NCI-H2081 treated with DMSO at 0.1 percent for 48 hours (cell line): ENCODE results near the gene UBQLN3.

ENCODE experiments used
- DNase-seq: peaks from one replicate; lab custom pipeline; 2025; lab: John Stamatoyannopoulos, UW

The UBQLN3 gene

DNA sequence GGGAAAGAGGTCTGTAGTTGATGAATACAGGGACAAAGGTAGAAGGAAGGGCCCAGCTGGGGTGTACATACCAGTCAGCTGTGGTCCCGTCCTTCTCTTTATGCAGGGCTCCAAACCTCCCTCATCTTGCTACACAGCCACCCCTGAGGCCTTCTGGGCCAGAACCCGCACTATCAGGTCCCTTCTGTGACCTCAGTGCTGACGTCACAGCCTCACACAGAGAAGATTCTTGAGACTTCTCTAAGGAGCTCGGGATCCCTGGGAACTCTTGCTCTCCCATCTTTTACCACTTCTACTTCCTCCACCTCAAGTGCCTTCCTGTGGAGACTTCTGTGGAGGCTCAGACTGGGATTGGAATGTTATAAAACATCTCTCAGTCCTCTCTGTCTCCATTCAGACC, at the start of gene UBQLN3:
TSS of gene UBQLN3 (minus strand) at position 155 of the 400 bp plus-strand sequence. CDS start 399 bp downstream, outside the sequence.
- DNase-seq = no peak

DNA sequence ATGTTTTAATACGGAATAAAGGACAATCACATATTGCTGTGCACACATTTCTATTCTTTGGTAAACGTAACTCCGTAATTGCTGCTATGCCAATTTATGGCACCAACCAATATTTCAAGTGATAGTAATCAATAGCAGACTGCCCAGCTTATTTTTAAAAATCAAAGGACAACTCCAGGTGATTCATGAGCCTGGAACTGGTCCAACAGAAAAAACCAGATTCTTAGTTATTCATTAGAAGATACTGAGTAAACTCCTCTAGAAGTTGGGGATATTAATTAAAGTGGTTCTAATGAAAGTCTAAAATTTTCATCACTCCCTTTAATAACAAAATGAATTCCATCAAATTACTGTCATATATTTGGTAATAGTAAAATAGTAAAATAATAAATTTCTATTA, 48.0 kb upstream of the UBQLN3 start:
- no peak for DNase-seq

DNA sequence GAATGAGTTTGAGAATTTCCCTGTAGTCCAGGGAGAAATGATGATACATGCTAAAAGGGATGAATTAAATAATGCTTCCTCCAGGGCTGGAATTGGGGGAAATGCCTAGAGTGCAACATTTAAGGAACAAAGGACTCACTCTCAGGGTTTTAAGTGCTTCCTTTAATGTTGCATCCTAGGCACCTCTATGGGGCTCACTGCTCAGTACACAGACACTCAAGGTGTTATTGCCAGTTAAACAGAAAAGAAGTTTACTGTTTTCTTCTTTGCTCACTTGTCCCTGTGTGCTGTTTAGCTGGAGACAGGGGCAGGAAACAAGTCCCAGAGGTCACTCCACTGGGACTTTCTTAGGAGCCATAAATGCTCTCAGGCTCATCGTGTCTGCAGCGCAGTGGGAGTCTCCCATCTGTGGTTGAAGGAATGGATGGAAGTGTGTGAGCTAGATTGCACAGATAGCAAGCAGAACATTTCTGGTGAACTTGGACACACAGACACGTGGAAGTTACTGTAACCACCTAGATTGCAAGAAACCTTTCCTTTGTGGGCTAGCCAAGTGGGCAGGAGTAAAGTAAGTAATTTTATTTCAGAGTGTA, 46.9 kb upstream of the UBQLN3 start:
- DNase-seq = no peak

DNA sequence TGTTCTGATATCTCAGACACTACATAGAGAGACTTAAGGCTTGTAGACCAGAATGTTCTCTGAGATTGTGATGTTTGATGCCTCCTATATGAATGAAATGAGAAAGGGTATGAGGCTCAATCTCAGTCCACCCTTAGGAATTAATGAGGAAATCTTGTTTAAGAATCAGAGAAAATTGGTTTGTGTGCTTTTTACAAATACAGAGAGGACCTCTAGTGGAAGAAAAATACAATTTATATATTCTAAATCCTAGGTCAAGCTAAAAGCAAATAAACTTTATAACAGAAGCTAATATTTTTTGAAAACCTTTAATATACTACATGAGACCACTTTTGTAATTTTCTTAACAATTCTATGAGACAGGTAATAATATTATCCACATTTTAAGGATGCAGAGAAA, 43.6 kb upstream of the UBQLN3 start:
- no peak for DNase-seq

DNA sequence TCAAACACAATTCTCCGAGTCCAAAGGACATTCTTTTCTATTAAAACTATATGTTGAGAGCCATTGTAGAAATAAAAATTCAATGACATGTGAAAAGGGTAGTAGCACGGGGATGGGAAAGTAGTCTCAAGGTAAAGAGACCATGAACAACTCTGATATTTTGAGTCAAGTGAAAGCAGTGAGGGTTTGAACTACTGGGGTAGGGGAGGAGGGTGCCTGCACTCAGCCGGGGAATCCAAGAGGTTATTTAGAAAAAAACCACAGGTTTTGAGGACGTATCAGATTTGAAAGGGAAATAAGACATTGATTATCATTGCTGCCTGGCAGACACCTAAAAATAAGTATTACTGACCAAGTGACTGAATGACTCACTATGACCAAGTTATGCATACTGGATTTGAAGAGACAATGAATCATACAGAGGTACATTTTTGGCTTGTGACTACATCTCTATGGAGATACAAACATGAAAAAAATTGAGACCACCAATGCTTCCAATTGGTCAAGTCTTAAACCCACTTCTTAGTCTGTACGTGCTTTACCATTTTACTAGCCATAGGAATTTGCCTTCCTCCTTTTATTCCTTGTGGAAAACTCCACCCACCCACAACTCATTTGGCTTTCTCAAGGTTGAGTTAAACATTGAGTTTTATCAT, 40.8 kb upstream of the UBQLN3 start:
- no peak for DNase-seq

DNA sequence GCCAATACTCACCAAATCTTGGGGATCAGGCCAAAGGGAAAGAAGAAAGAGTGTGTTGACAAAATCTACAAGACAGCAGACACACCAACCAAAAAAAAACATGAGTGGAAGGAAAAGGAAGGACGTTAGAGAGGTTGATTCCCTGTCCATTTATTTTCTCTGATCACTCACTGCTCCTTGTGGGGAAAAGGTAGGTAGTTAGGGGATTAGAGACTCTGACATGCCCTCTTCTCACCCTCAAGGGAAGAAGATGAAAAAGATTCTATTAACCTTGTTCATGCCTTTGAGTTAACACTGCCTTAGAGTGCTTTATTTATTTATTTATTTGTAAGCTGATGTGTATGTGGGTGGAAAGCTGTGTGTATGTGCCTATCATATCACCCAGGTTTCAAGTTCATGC, 38.7 kb upstream of the UBQLN3 start, which contains the start of gene OR52H1:
TSS of gene OR52H1 (minus strand) at position 101 of the 400 bp plus-strand sequence. CDS start 3,035 bp downstream, outside the sequence.
- DNase-seq = no peak

DNA sequence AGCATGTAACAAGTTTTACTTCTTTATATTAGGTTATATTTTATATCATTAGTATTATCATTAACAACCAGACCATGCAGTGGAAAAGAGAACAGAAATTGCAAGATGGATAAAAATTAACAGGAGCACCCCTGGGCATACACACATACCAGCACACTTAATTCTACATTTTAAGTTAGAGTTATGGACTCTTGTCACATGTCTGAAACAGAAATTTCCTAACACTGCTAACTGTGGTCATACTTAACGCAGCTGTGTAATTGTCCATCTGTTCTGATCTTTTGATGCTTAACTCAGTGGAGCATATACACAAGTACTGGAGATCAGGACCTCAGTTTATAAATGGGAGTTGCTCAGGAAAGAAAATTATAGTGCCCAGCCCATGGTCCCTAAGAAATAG, 38.2 kb upstream of the UBQLN3 start:
- no peak for DNase-seq

DNA sequence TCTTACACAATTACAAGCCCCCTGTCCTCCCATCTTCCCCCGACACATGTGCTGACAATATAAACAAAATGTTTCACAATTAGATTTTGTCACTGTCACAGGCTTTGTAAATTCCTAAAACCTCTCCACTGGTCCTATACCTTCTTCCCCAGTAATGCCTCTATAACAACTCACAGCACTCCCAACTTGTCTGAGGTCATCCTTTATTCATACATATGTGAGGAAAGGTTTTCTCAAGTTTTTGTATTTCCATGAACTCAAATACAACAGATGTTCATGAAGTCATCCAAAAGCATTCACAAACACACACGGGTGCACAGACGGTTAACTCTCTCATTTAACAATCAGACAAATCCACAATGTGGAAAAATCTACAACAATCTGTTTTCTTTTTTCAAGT, 36.7 kb upstream of the UBQLN3 start:
- no peak for DNase-seq

DNA sequence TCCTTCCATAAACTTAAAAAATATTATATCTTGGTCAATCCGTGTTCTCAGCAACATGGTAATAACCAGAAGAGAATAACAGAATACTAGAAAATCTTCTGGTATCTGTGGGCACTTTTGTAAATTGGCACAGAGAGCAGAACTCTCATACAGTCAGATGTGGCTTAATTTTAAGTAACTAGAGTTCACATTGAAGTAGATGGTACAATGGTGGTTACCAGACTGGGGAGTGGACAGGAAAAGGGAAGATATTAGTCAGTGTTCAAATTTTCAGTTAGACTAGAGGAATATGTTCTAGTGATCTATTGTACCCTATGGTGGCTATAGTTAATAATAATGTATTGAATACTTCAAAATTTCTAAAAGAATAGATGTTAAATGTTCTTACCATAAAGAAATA, 31.7 kb upstream of the UBQLN3 start:
- no peak for DNase-seq

DNA sequence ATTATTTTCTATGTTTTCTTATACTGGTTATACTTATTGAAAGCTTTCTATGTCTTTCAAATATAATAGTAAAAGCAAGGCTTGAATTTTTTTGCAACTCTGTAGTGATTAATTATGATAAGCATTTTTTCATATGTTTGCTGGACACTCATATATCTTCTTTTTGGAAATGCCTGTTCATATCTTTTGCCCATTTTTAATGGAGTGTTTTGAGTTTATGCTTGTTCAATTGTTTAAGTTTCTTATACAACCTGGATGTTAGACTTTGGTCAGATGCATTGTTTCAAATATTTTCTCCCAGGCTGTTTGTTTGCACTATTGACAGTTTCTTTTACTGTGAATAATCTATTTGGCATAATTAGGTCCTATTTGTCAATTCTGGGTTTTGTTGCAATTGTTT, 26.7 kb upstream of the UBQLN3 start:
- no peak for DNase-seq

DNA sequence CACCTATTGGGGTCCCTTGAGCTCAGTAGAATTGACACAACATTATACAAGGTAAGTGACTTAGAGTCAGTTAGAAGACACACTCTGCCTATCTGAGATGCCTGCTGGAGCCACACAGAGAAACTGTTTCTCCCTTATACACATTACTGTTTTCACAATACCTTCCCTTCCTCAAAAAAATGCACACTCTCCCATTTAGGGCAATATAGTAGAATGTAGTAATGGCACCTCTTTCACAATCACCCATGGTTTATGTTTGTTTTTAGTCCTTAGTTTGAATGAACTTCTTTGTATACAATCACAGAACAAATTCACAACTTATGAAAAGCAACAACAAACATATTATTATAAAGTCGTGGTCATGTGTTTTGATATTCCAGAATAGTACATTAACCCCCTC, 24.3 kb upstream of the UBQLN3 start:
- no peak for DNase-seq

DNA sequence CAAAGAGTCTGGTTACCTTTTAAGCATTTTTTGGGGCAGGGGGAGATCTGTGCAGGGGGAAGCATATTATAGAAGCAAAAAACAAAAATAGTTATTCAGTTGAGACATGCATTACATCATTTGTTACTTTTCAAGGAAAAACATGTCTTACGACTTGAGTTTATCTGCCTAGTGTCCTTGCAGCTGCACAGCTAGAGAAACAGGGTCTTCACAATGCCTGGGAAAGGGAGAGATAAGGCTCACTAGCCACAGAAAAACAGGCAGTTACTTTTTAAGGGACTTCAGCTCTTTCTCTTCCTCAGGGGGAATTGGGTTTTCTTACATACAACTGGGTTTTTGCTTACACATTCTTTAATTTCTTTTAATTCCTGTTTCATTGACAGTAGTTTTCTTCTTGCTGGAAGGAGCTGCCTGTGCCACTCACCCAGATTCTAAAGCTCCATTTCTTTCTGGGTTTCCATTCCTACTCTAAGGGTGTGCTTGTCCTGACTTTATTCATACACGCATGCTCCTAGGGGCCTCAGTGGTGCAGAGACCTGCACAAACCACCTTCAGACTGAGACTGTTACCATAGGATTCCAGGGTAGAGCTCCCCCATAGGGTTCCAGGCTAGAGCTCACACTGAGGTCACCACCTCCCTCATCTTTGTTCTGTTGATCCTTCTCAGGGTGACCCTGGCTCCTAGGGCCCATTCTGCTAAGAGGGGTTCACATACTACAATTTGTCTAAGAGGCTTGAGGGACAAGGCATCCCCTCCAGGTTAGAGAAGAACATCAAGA, 21.5 kb upstream of the UBQLN3 start:
- DNase-seq = no peak

DNA sequence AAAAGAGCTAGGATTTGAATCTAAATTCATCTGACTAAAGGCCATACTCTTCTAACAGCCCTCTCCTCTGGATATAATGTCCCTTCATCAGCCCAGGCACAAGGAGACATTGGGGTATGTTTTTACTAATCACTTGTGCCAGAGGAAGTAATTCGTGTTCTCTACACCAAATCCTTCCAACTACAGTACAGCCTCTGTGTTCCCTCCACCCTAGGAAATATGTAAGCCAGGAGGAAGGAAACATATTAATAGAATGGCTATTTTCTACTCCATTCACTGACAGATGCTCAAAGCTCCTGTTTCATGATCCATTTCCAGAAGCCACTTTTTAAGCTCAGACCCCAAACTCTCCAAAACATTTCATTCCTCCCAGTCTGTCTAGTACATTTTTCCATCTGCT, 18.7 kb upstream of the UBQLN3 start:
- DNase-seq = no peak

DNA sequence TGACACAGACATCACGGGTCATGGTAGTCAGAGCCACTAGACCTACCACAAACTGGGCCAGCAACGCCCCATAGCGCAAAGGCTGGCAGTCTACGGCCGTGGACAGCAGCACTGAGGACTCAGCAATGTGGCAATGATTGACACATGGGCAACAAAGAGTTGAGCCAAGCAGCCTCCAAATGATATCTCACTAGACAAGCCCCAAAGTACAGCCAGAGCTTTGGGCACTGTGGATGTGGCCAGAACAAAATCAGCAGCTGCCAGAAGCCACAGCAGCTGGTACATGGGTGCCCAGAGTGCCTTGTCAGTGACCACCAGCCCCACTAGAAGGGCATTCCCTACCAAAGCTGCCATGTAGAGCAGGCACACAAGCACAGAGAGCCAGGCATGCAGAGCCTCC, 18.0 kb upstream of the UBQLN3 start:
- DNase-seq = no peak

DNA sequence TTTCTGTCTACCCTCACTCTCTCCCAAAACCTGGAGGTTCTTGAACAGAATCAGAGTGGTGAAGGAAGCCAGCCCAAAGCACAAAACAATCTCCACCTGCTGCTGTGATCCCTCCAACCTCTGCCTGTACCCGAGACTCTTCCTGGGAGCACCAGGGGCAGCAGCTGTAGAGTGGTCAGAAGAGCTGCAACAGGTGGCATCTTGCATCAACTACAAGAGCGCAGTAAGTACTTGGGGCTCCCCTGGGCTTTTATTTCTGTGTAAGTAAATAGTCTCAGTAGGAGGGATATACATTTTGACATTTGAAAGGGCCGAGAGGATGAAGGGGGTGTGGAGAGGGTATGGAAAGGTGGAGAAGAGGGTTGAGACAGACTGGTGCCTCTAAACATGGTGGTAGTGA, 15.0 kb upstream of the UBQLN3 start:
- no peak for DNase-seq

DNA sequence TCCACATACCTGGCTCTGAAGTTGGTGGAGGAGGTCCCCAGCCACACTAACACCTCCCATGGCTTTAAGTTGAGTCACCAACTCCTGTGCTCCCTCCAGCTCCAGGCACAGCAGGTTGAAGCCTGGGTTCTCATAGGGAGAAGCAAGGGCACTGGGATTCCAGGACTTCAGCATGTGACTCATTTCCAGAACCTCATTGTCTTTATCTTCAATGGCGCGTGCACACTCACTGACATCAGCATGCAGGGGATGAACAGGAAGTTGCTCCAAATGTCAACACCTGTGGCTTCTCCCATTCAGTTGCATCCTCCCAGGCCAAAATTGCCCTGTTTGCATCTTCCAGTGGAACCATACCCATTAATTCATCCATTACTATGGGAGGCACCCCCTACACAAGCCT, 12.6 kb upstream of the UBQLN3 start:
- DNase-seq = no peak

DNA sequence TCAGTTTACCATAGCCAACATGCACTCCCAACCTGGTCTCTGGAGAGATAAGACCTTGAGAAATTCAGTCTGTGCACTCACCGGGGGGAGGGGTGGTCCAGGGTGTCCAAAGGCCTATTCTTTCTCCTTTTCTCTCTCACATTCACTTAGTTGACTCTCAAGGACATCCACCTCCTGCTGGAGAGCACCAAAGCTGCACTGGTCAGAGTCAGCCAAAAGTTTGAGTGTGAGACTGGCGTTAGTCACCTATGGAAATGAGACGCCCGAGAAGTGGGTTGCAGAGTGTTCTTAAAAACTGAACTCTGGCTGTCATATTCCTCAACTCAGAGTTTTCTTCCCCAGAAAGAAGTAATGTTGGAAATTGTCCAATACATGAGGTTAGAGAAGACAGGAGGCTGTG, 11.8 kb upstream of the UBQLN3 start:
- no peak for DNase-seq

DNA sequence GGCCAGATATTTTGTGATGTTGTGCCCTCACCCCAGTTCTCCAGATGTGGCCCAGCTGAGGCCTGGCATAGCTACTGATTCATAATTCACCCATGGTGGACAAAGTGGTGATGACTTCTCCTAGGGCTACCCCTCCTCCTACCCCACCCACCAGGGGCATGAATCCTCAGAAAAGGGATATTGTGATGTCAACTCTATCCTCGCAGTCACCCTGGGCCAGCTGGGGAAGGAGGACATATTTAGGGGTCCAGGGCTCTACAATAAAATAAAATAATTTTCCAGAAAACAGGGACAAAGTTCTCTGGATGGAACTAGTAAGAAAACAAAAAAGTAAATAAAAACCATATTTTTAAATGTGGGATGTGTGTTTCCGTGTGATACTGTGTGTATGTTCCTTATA, 6.8 kb upstream of the UBQLN3 start, which contains the start of gene UBQLNL:
TSS of gene UBQLNL (minus strand) at position 101 of the 400 bp plus-strand sequence. CDS start 258 bp downstream, outside the sequence.
- DNase-seq = no peak

DNA sequence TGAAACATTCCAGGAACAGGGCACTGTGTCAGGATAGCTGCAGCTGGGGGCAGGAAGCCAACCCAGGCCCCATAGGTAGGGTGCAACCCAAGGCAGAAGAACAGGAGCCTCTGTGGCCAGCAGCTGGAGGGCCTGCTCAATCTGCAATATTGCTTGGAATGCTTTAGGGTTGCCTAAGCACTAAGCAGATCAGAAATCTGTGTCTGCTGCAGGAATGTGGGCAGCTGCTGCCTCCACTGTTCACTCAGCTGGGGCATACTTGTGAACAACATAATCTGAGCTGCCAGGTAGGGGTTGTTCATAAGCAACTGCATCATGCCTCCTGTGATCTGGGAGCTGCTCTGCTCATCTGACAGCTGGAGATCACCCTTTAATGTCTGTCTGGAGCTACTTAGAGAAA, 5.1 kb upstream of the UBQLN3 start:
- no peak for DNase-seq

DNA sequence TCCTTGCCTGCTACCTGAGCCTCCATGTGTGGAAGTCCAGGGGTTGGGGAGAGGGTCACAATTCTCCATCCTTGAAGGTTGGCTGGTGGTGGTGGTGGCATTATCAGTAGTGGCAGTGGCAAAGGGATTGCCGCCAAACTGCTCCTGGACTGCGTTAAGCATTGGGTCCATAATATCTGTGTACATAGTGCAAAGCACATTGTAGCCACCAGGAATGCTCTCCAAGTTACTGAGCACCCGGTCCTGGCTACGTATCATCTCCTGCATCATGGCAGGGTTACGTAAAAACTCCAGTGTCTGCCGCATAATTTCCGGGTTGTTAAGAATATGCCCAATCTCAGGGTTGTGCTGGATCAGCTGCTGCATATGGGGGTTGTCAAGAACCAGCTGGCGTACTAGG, 1.2 kb downstream of the UBQLN3 start:
- DNase-seq = no peak

DNA sequence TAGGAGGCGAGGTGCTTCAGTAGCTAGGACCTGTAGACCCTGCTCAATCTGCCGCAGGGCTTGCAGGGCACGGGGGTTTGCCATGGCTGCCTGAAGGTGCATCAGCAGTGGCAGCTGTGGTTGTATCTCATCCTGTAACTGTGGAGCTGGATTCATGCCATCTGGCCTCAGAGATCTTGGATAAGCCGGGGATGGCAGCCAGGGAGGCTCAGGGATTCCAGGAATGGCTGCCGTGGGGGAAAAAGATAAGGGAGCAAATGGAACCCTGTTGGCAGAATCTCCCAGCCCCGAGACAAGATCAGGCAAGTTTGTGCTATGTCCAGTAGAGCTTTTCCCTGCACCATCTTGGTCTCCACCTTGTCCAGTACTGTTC, 1.8 kb downstream of the UBQLN3 start:
- DNase-seq = no peak

DNA sequence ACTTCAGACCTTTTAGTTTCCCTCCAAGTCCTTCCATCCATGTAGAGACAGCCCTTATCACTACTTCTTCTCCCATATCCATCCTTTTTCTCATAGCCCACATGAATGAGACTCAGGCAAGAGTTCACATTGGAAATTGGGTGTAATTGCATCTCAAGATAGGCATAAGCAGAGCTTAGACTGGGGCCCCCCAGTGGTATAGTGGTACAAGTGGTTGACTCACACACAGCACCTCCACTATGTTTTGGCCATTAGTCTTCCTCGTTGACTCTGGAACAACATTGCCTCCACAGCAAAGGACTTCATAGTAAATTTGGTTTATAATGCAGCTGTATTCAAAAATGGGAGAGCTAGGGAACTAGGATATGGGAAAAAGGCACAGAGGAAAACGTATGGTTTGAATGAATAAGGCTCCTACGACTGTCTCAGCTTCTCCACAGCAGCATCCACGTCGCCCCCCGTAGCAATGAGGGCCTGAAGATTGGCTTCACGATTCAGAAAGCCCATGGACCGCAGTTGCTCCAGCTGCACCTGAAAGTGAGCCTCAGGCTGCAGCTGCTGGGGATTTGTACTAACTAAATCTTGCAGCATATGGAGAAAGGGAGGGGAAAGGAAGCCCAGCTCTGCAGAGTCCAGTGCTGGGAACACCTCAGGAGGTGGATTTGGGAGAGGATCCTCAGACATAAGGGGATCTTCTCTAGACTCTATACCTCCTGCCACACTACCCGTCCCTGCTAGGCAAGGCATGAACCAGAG, 2.4 kb downstream of the UBQLN3 start:
- no peak for DNase-seq
